GM12864 (cell line): Measurements from ENCODE around the gene MAP9.

Experiments
- DNase-seq: peaks from one replicate; pipeline ENCODE4 v3.0.0-alpha.2; 2011; ENCODE audit warnings: low read depth
- H3K4me3 ChIP-seq: 2 replicates; pipeline ENCODE4 v1.5.1; 2011; ENCODE audit warnings: mild to moderate bottlenecking, low read depth, low read length, control low read depth
- CTCF ChIP-seq: IDR thresholded peaks from 2 replicates; pipeline ENCODE4 v1.5.1; 2011; ENCODE audit warnings: low read depth, mild to moderate bottlenecking, moderate library complexity, low read length, control low read depth, inconsistent platforms; ENCODE audit errors: missing control alignments

MAP9 gene

GRCh38 chr4:155392481-155393184 lies 15.9 kb upstream of the MAP9 start:
- no peak for DNase-seq
- H3K4me3 ChIP-seq: no peak overlapping the region
- TF ChIP-seq CTCF: no peak

DNA sequence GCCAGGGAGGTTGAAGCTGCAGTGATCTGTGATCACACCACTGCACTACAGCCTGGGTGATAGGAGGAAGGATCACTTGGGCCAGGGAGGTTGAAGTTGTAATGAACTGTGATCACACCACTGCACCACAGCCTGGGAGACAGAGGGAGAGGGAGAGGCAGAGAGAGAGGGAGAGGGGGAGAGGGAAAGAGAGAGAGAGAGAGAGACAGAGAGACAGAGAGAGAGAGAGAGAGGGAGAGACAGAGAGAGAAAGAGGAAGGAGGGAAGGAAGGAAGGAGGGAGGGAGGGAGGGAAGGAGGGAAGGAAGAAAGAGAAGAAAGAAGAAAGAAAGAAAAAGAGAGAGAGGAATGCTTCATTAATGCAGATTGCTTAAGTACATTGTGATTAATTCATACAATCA lies 15.2 kb upstream of the MAP9 start:
- H3K4me3 ChIP-seq: no peak overlapping the region
- no peak for DNase-seq
- no peak for TF ChIP-seq CTCF

DNA sequence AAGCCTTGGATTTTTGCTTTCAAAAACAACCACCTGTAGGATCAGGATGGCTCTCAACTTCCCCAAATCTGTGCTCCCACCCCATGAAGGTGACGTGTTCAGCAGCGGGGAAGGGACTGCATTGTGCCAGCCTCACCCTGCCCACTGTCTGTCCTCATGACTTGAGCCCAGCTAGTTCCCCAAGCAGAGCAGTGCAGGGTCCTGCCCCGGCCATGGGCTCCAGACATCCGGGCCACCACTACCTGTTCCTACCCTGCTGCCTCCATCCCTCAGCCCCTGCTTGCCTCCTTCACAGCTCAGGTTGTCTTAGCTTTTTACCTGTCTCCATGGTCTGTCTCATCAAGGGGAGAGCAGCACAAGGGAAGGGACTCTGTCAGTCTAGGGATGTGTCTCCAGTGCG lies 11.4 kb upstream of the MAP9 start:
- no peak overlapping the region for H3K4me3 ChIP-seq
- TF ChIP-seq CTCF: no peak

DNA sequence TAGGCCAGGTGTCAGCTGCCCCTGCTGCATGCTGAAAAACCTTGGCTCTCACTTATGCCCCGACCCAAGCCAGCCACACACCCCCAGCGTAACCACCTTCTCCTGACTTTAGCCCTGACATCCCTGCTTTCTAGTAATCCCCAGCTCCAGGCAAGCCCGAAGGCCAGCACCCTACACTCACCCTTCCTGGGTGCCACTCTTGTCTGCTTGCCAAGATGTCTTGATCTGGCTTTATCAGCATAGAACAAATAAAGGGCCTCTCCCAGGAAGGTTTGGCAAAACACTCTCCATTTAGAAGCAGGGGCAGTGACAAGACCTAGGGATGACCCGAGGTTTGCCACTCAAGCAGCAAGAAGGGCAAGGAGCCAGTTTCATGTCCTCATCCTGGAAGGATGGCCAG lies 6.8 kb upstream of the MAP9 start:
- TF ChIP-seq CTCF: no peak
- no peak overlapping the region for H3K4me3 ChIP-seq
- no peak for DNase-seq

More for the DNA sequence above, 11.4 kb upstream of the MAP9 start:
- no peak for DNase-seq

GRCh38 chr4:155377276-155377675 lies 511 bp upstream of the MAP9 start:
- H3K4me3 ChIP-seq: peak overlapping the region; percentile 77; the same call in 1 of the 2 replicates
- TF ChIP-seq CTCF: no peak
- DNase-seq: no peak

- peak; percentile 17 for TF ChIP-seq CTCF
- no peak for DNase-seq
- H3K4me3 ChIP-seq: no peak overlapping the region
Measured at GRCh38 chr4:155371432-155372043, 5.2 kb downstream of the MAP9 start.

DNA sequence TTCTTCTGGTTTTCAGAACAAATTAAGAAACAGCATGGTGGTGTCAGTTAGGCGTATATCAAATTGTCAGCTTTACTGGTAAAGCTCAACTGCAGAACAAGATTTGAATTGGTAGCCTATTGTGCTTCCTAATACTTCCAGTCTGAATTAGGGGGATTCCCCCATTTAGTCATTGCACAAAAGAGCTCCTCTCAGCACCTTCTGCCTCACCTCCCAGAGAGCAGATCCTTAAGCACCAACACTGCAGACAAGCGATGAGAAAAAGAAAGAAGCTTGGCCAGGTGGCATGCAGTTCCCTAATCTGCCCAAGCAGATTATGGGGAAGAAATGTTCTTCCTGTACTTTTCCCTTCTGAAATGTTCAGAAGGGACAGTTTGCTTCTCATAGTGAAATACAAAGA lies 9.2 kb downstream of the MAP9 start:
- DNase-seq: no peak
- no peak overlapping the region for H3K4me3 ChIP-seq
- TF ChIP-seq CTCF: no peak
